GM13977 (cell line): ENCODE results near the gene C1orf174.
"Not testable (repeated sequence)": the region's sequence is repeated elsewhere in the genome, so short reads cannot be mapped to it uniquely, and the experiment has no call there.

ENCODE experiments used
- DNase-seq: peaks from one replicate; pipeline ENCODE4 v3.0.0; 2012; ENCODE audit warnings: low spot score
- CTCF ChIP-seq: IDR thresholded peaks from 2 replicates; pipeline ENCODE4 v1.5.1; 2012; ENCODE audit warnings: mild to moderate bottlenecking, control low read depth; ENCODE audit not compliant: insufficient read depth; ENCODE audit errors: extremely low read depth, missing control alignments
- in situ Hi-C: fragments of 300-500 bp; cut with MboI; formaldehyde crosslinking; loops from one replicate; pipeline ENCODE4 v1.12.0; 2022; ENCODE audit warnings: low sequenced_read_pairs, low pct_unique_long_range_greater_than_20kb, mixed read lengths, inconsistent platforms; ENCODE audit not compliant: unreplicated experiment

Gene C1orf174

GRCh38 chr1:3921765-3922164 is 21.7 kb upstream of the C1orf174 start:
- in situ Hi-C loops: loop anchor here (25.0 kb wide), 1 partner anchor 1816 kb away; no protein-coding TSS in a partner anchor
- DNase-seq: no peak
- TF ChIP-seq CTCF: no peak

GRCh38 chr1:3919706-3920105 is 19.6 kb upstream of the C1orf174 start:
- TF ChIP-seq CTCF: no peak

GRCh38 chr1:3918966-3919611 is 19.0 kb upstream of the C1orf174 start:
- TF ChIP-seq CTCF: no peak
- in situ Hi-C loops: loop anchor here (25.0 kb wide), 1 partner anchor 1818 kb away; no protein-coding TSS in a partner anchor
- DNase-seq: no peak

More at GRCh38 chr1:3919706-3920105, 19.6 kb upstream of the C1orf174 start:
- in situ Hi-C loops: loop anchor here (25.0 kb wide), 1 partner anchor 1818 kb away; no protein-coding TSS in a partner anchor
- DNase-seq: no peak

DNA sequence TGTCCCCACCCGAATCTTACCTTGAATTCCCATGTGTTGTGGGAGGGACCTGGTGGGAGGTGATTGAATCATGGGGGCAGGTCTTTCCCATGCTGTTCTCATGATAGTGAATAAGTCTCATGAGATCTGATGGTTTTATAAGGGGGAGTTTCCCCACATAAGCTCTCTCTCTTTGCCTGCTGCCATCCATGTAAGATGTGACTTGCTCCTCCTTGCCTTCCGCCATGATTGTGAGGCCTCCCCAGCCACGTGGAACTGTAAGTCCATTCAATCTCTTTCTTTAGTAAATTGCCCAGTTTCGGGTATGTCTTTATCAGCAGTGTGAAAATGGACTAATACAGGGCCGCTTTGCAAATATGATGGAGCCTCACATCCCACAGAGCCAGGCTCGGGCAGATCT is 18.3 kb upstream of the C1orf174 start:
- in situ Hi-C loops: loop anchor here (25.0 kb wide), 1 partner anchor 1819 kb away; no protein-coding TSS in a partner anchor
- DNase-seq: not testable (repeated sequence)

DNA sequence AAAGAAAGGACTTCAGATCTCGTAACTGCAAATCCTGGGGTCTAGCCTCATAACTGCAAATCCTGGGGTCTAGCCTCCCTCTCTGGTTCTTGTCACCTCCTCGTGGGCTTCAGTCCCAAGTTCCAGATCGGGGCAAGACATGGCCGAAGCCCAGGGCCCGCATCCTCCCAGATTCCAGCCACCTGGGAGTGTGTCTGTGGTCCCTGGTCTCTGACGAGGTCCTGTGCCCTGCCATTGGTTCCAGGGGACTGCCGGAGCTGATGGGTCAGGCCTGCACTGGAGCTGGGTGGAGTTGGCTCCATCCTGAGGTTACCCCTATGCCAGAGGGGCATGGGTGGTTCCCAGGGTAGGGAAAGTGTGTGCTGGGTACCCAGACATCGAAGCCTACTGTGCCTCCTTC is 17.7 kb upstream of the C1orf174 start:
- TF ChIP-seq CTCF: no peak
- in situ Hi-C loops: loop anchor here (25.0 kb wide), 1 partner anchor 1820 kb away; no protein-coding TSS in a partner anchor
- no peak for DNase-seq

DNA sequence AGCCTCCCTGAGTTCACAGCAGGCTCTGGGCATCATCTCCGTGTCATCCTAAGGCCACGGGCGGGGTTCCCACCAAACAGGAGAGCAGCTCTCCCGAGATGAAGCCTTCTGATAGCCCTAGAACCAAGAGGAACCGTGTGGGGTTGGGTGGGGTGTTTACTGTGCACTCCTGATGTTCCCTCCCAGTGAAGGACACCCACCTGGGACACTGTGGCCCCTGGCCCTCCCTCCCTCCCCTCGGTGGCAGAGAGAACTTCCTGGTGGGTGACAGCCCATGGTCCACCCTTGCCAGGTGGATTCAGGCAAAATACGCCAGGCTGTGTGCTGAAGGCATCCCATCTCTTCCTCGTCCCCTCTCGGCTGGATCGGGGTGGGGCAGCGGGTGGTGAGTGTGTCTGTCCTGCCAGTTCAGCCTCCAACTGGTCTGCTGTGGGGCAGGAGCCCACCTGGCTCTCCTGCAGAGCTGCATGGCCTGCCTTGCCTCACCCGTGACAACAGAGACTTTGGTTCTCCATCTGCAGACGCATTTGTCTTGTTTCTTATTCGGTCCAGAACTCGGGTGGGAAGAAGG is 15.6 kb upstream of the C1orf174 start:
- in situ Hi-C loops: loop anchor here (25.0 kb wide), 1 partner anchor 1822 kb away; no protein-coding TSS in a partner anchor
- no peak for DNase-seq
- TF ChIP-seq CTCF: no peak

- no peak for DNase-seq
- TF ChIP-seq CTCF: no peak
- in situ Hi-C loops: loop anchor here (25.0 kb wide), 1 partner anchor 1822 kb away; no protein-coding TSS in a partner anchor
Observed at GRCh38 chr1:3914911-3915310, 14.8 kb upstream of the C1orf174 start.
